ENCODE data around the gene VMP1.
"Not testable (repeated sequence)": the region's sequence is repeated elsewhere in the genome, so short reads cannot be mapped to it uniquely, and the experiment has no call there.

Gene VMP1

DNA sequence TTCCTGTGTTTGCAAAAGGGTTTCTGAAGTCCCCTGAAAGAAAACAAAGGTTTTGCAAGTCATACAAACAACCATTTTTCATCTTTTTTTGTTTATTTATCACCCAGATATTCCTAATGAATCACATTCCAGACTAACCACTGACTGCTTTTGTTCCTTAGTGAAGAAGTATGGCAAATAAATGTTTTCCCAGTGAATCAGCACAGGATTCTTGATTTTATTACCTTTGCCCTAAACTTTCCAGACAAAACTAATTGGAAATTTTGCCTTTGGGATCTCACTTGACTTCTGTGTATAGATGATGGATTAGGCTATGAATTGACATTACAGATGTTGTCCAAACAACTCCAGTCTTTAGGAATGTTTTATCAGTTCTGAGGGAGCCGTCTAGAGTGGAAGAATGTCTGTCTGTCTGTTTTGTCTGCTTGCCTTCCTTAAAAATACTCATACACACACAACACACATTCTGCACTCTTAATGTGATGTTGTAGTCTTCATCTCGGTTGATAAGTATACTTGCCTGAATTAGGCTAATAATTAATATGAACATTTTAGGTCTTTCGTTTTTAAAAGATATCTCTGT lies 48.9 kb downstream of the VMP1 start:
- no peak for DNase-seq

DNA sequence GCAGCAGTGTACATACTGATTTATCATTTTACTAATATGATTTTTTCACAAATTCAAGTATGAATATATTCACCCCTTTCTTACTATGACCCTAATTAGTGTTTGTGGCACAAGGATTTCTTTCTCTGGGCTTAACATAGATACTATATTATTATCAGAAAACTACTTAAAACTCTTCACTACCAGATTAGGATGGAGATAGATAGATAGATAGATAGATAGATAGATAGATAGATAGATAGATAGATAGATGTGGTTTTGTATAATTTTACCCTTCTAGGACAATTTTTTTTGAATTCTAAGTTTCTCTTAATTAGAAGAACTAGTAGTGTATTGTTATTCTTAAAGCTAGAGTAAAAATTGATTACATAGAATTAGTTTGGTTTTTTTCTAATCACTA lies 49.6 kb downstream of the VMP1 start:
- DNase-seq = no peak

DNA sequence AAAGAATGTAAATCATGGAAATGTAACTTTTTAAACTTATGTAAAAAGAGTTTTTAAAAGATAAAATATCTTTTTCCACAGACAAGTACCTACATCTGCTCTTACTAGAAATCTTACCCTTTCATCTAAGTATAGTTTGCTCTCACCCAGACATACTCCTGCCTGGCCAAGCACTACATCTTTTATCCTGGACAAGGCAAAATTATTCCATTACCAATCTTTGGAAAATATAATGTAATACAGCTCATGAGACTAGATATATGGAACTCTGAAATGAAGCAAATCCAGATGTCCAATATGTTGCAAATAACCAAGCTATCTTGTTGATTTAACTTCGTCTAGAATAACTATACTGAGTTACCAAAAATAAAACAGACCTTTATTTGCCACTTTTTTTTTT lies 50.0 kb downstream of the VMP1 start:
- no peak for DNase-seq

DNA sequence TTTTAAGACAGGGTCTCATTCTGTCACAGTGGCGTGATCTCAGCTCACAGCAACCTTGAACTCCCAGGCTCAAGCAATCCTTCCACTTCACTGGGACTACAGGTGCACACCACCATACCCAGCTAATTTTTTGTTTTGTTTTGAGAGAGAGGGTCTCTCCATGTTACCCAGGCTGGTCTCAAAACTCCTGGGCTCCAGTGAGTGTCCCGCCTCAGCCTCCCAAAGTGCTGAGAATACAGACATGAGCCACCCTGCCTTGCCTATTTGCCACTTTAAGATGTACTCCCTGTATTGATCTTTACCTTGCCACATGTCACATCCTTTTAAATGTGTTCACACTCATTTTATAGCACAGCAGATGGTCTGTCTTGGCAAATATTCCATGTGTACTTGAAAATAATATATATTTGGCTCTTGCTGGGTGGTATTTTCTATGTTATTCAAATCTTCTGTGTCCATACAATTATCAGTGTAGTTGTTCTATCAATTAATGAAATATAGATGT lies 50.5 kb downstream of the VMP1 start:
- DNase-seq = no peak

DNA sequence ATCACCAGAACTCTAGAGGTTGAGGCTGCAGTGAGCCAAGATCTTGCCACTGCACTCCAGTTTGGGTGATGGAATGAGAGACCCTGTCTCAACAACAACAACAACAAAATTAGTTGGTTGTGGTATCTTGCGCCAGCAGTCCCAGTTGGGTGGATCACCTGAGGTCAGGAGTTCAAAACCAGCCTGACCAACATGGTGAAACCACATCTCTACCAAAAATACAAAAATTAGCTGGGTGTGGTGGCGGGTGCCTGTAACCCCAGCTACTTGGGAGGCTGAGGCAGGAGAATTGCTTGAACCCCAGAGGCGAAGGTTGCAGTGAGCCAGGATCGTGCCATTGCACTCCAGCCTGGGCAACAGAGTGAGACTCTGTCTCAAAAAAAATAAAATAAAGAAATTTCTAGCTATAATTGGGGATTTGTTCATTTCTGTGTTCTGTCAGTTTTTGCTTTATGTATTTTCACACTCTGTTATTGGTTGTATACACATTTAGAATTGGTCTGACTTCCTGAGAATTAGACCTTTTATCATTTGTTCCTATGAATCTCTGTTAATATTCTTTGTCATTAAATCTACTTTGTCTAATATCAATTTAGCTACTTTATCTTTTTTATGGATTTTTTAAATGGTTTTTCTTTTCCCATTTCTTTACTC lies 51.7 kb downstream of the VMP1 start:
- not testable (repeated sequence) for DNase-seq

DNA sequence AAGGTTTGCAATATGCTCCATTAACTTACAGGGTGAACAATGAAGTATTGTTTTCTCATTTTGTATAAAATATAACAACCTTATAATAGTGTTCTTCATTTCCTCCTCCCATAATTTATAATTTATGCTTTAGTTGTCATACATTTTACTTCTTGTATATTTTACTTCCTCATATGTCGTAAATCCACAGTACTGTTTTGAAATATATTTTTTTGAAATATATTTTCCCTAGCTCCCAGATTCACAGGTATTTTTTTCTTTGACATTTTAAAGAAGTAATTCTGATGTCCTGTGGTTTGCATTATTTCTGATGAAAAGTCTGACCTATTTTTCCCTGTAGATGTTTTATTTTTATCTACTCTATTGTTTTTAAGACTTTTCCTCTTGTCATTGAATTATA lies 52.7 kb downstream of the VMP1 start:
- DNase-seq = no peak

DNA sequence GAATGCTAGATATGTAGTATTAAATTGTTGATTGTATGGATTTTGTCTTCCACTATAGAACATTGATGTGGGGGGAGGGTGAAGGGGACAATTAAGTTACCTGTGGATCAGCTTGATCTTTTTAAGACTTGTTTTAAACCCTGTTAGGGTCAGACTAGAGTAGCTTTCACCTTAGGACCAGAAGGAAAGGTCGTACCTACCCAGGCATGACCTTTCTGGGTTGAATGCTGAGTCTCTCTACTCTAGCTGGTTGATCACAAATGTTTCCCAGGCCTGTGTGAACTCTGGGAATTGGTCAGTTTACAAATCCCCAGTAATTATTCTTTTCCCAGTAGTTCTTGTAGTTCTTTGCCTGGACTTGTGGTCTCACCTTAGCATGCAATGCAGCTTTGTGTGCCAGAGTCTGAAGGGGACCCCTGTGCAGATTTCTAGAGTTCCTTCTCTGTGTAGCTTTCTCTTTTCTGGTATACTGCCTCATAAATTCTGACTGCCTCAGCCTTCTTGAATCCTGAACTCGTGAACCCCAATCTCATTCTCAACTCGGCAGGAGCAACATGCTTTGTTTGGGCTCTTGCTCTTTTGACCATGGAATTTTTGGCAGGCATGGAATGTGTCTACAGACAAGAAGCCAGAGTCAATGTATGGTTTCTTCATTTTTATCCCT lies 54.1 kb downstream of the VMP1 start:
- DNase-seq = no peak

DNA sequence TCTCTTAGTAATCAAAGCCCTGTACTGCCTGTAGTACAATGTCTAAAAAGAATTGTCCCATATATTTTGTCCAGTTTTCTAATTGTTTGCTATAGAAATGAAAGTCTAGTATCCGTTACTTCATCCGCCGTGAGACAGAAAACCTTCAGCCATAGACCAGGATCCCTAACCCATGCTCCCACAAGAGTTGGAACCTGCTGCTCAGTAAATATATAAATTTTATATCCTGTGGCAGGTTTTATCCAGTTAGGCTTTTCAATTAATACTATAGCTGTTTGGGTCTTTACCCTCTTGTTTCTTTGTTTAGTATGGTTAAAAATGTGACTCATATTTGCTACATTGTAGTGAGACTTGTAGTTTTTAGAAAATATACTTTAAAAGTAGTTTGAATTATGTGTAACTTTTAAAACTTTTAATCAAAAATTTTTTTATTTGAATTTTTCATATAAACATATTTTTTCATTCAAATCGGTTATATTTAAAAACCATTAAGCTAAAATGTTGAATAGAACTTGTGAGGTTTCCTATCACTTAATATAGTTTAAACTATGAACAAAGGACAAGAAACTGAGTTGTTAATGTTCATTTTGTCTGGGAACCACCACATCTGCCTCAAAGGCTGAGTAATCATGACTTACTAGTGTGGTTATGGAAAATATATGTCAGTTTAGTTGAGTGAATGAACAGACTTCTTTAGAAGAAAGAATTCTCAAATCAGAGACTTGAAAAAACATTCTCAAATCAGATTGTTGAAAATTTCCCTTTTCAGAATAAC lies 54.8 kb downstream of the VMP1 start:
- DNase-seq = no peak

DNA sequence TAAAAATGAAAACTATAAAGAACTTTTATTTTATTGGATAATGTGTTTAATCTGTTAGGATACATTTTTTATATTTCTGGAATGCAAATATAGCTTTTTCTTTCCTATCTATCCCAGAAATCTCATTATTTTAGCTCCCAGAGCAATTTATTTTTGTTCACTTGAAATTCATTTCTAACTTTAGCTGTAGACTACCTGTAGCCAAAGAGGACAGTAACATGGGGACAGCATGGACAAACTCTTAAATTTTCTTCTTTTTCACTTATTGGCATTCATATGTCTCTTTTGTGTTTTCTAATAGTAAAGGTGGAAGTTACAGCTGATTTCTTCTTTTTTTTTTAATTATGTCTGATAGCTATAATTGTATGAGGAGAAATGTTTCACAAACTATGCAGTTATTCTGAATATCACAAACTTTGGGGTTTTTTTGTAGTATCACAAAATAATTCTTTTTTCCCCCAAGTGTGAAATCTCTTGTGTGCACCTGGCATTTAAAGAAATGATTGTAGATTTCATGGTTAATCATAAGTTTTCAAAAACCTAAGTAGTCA lies 55.4 kb downstream of the VMP1 start:
- no peak for DNase-seq

DNA sequence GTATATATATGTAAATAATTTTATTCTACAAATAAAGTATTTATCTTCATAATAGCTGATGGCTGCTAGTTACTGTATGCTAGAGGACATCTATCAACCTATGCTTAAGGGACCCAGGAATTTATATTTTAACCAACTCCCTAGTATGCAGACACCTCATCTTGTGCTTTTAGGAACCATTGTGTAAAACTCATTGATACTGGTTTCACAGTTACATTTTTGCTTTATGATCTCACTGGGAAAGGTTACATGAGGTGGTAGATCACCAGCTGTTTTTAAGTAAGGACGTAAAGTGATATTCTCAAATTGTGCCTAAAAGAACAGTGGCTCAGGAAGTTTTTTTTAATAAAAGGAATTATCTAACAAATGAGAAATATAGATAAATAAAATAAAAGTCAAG lies 56.4 kb downstream of the VMP1 start:
- no peak for DNase-seq

DNA sequence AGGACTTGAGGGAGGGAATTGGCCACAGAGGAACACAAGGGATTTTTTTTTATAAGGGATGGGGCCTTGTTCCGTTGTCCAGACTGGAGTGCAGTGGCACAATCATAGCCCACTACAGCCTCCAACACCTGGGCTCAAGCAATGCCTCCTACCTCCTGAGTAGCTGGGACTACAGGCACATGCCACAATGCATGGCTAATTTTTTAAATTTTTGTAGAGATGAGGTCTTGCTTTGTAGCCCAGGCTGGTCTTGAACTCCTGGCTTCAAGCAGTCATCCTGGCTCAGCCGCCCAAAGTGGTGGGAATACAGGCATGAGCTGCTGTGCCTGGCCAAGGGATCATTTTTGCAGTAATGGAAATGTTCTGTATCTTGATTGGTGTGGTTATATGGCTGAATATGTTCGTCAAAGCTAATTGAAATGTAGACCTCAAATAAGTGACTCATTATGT lies 56.9 kb downstream of the VMP1 start:
- DNase-seq = no peak

DNA sequence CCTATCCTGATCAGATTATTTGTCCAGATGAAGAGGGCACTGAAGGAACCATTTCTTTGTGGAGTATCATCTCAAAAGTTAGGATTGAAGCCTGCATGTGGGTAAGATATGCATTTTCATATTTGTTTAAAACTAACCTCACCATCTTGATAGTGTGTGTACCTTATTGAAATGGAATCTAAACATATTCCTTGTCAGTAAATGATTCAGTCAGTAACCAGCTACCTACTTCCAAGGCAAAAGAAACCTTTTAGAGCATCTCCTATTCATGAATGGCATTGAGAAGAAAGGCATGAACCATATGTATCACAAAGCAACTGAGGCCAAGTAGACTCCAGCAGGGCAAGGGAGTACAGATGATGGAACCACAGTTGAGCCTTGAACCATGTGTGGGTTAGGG lies 57.6 kb downstream of the VMP1 start:
- no peak for DNase-seq

DNA sequence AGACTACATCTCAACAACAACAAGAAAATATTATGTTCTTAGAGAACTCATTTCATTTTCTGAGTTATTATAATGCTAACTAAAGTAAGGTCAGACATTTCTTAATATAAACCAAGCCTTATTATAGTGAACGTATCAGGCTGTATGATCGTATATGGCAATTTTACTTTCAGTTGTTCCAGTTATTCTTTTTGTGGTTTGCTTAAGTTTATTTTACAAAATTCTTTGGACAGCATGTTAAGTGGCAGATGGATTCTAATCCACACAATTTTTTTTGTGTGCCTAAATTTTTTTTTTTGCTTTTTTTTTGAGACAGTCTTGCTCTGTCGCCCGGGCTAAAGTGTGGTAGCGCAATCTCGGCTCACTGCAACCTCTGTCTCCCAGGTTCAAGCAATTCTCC lies 59.0 kb downstream of the VMP1 start:
- no peak for DNase-seq

DNA sequence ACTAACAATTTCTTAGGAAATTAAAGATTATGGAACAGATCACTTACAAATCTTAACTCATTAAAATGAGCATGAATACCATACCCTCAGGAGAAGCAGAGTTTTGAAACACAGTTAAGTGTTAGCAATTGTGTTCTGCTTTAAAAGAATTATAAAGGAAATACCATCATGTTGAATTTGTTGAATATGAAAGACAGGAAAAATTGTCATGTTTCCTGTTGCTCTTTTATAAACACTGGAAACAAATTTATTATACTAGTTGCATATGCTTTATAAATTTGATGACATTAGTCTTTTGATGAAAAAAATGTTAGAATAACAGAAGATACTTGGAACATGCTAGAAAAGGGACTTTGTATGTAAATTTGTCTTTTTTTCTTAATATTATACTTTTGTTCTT lies 59.7 kb downstream of the VMP1 start:
- DNase-seq = no peak

DNA sequence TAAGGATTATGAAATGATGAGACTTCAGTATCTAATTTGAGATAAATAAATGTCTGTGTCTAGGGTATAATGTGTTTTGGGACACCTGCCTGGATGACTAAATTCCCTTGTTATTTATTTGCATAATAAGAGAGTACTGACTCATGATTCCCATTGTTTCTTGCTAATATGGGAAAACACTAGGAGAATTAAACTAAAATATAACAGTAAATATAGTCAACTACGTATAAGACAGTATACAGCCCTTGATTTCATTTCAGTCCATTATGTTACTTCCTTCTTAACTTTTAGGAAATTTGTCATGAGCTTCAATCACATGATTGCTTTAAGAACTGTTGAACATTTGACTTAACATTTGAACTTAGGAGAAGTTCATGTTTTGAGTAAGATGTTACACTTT lies 62.4 kb downstream of the VMP1 start:
- no peak for DNase-seq

DNA sequence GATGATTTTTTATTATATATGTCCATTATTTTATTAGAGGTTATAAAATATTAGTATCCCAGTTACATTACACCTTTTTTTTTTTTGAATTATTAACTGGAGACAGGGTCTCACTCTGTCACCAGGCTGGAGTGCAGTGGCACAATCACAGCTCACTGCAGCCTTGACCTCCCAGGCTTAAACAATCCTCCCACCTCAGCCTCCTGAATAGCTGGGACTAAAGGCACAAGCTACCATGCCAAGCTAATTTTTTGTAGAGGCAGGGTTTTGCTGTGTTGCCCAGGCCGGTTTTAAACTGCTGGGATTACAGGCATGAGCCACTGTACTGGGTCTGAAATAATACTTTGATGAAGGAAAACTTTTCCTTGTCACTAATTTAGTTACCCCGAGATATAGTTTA lies 63.6 kb downstream of the VMP1 start:
- no peak for DNase-seq

DNA sequence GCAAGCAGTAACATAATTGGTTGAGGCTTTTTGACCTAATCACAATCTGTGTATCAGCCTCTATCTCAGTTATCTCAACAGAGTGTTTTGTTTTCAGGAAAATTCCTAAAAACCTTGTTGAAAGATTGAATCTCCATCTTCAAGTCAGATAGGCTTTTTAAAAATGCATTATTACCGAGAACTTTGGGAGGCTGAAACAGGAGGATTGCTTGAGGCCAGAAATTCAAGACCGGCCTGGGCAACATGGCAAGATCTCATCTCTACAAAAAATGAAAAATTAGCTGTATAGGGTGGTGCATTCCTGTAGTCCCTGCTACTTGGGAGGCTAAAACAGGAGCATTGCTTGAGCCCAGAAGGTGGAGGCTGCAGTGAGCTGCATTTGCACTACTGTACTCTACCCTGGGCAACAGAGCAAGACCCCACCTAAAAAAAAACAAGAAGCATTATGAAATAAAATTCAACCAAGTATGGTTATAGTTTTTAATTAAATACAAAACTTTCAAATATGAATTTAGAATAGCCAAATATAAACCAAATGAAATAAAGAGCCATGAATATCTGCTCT lies 68.4 kb downstream of the VMP1 start:
- DNase-seq = no peak

DNA sequence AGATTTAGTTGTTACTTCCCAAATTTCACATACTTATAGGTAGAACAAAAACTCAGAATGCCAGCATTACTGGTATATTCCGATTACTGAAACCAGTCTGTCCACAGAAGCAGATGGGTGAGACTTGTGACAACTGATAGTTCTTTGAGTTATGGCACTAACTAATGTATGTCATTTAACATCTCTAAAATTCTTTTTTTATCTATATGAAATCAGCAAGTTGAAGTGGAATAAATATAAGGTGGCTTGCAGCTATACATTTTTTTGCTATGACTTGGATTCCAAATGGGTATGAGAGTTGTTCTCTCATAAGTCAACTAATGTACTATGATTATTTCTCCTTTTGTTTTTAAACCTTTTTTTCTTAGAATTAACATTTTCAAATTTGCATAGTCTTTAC lies 69.1 kb downstream of the VMP1 start:
- DNase-seq = no peak

DNA sequence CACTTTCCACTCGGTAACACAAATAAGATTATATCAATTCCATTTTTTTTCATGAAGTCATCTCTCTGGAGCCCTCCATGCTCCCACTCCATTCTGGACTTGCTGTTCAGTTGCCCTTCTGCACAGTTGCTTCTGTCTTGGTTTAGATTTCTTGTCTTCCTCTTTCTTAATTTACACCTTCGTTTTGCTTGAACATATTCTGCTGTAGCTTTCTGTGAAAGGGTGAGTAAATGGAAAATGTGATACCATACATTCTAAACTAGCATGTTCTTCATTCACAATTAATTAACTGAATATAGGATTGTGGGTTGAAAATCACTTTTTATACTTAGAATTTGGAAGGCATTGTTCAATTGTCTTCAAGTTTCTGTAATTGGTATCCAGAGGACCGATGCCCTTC lies 69.6 kb downstream of the VMP1 start:
- no peak for DNase-seq

DNA sequence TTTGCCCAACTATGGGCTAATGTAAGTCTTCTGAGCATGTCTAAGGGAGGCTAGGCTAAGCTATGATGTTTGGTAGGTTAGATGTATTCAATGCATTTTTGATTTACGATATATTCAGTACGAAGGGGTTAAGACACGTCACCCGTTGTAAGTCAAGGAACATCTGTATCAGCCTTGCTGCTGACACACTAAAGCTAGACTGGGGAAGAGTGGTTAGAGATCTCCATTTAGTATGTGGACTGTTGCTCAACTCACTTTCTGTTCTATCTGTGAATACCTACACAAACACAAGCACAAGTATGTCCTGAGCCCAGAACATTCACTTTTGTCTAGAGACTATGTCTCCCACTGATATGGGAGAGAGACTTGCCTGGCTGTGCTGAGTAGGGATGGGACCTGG lies 71.5 kb downstream of the VMP1 start:
- DNase-seq = no peak

DNA sequence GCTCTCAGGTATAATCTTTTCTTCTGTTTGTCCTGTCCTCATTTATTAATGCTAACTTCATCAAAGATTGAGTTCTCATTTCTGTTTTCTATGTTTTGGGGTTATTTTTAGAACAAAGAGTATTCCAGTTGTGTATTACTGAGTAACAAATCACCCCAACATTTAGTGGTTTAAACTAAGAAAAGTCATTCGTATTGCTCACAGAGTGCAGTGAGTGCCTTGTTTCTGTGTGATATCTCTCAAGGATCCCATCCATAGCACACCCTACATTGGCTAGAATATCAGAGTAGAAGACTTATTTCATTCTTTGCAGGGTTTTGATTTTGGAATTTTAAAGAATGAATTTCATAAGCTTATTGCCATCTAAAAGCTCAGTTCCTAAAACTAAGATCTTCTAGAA lies 72.1 kb downstream of the VMP1 start:
- no peak for DNase-seq

DNA sequence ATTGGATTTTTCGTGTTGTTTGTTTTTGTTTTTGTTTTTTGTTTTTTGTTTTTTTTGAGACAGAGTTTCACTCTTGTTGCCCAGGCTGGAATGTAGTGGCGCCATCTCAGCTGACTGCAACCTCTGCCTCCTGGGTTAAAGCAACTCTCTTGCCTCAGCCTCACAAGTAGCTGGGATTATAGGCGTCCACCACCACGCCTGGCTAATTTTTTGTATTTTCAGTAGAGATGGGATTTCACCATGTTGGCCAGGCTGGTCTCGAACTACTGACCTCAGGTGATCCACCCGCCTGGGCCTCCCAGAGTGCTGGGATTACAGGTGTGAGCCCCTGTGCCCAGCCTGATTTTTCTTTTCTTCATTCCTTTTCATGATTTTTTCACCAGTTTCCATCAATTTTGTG lies 73.1 kb downstream of the VMP1 start:
- DNase-seq = not testable (repeated sequence)

Measured in activated CD4-positive, alpha-beta T cell treated with anti-CD3 and anti-CD28 coated beads, Interleukin-2, amount 50 U/mL, for 1 hour (primary cell).